ENCODE results near the gene ZNF124.

DNA sequence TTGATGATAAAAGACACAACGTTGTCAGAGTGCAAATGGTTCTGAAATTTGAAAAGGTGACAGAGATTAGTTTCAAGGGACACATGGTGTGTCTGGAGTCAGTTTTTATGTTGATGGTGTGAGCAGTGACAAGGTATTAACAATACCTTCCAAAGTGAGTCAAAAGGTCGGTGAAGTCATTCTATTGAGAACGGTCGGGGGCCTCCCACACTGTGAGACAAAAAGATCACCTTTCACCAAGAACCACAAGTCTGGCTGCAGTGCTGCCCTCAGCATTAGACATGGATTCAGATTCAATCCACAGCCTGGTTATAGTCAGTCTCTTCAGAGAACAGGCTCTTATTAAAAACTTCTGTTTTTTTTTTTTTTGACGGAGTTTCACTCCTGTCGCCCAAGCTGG is 26.5 kb downstream of the ZNF124 start:
- no peak for TF ChIP-seq CTCF (IDR thresholded peaks at IDR 0.05)
- TF ChIP-seq POLR2A (IDR thresholded peaks at IDR 0.05), result no peak

Measured in lower leg skin (tissue), 3 donors.